ENCODE measurements around the gene VGLL4.

VGLL4 gene

DNA sequence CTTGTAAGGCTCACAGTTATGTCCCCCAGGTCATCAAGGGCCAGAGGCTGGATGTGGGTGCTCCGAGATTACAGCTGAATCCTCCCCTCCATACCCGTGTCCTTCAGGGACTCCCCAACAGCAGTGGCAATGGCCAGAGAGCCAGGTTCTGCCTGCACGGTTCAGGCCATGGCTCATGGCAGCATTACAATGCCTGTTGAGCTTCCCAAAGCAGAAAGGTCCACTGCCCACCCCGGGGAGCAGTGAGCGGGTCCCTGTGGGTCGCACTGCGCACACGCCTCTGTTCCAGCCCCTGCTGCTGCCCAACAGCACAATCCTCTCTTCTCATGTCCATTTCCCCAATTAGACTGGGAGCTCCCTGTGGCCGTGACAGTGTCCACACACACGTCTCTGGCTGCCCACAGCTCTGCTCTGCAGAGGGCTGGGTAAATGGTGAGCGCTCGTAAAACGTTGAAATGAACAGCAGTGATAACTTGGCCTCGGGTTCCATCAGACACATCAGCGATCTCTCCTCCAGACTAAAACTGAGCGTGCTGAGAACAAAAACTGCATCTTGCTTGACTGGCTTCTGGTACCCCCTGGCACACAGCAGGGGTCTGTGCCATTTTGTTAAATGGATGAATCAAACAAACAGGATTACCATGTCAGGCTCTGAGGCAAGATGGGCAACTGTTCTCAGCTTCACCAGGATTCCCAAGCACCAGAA lies 80.4 kb downstream of the VGLL4 start:
- DNase-seq = no peak

DNA sequence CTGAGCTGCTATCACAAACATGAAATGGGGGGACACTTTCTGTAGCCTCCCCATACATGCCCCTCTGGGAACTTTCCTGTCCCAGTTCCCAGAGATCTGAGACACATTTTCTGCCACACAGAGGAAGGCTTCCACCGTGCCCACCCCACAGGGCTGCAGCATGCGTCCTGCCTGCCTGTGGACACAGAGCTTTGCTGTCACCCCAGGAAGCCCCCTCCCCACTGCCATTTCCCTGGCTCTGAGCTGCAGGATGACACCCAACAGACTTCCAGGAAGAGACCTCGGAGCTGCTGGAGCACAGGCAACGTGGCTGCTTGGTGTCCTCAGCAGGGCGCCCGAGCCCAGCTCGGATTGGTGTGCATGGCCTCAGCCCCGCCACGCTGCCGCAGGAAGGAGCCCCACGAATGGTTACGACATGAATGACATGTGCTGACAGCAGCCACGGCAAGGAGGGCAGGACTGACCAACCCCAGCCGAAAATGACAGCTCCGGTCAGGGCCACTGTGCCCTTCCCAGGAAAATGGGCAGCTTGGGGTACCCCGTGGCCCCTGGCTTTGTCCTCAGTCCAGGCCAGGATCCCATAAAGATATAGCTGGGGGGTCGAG lies 81.3 kb downstream of the VGLL4 start:
- no peak for DNase-seq

DNA sequence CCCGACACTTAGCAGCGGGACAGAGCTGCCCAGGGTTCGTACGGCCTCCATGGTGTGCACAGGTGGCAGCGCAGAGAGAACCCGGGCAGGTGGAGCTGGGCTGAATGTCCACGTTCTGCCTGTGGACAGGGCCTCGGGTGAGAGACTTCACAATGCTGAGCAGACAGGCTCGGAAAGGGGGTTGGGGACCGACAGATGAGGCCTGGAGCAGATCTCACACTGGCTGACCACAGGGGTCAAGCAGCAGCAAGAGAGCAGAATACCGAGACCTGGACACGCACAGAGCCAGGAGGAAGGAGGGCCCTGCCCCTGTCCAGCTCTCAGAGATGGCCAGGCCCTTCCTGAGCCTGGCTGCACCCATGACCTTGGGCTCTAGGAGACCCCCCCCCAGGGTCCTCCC lies 83.0 kb downstream of the VGLL4 start:
- no peak for DNase-seq

DNA sequence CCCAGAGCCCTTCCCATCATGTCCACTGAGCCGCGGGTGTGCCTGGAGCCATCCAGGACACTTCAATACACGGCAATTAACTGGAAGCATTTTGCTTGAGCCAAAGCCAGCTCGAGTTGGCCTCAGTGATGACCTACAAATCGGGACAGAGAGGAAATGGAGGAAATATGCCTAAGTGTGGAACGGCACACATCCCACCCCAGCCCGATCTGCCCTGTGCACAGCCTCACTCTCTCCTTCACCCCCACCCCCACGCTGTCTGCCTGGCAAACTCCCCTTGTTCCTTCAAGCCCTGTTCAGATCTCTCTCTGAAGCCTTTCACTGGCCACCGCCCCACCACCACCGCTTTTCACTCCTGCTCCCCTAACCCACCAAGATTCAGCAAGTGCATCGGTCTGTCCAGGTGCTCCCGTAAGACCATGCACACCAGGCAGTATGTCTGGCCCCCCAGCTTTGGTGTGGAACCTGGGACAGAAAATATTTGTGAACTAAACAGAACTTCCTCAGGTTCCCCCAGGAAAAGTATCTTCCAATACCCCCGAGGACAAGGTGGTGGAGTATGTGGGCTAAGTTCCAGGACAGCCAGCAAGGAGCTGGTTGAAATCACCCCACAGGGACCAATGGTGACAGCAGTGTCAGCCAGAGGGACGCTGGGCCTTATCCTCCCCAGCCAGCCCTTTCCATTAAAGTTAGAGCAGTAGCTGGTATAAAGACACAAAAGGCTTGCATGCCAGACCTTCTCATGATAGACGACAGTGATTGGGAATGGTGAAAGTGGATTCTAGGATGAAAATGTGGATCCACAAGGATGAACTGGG lies 83.7 kb downstream of the VGLL4 start:
- DNase-seq = no peak

DNA sequence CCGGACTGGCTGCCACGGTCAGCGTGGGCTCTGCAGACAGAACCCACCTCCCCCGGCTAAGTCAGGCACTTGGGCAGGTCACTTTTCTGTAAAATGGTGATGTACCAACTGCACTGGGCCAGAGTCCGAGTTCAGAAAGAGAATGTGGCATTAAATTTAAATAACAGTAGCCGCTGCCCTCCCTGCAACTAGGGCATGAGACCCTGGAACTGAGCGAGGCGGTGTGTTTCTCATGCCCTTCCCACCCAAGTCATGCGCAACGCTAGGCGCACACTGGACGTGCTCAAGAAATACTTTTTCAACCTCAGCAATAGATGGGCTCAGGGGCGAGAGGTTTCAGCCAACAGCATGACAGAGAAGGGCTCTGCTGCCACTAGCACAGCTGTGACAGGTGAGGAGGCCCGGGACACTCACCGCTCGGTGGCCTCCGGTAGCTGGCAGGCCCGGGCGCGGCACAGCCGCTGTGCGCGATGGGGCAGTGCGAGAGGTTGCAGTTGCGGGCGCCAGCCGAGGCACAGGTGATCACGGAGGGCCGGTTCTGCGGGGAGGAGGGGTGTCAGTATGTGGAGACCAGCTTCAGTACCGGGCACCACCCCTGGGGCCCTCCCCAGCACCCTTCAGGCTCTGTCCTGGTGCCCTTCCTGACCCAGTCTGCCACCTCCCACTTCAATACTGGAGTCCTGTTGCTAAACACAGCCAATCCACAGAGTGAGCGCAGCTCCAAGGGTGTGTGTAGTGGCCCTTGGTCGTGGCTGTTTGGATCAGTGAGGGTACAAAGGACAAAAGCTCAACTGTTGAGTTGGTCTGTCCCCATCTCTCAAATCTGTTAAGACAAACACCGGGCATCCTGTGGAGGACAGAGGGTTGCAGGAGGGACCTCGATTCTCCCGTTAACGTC lies 84.5 kb downstream of the VGLL4 start:
- no peak for DNase-seq

DNA sequence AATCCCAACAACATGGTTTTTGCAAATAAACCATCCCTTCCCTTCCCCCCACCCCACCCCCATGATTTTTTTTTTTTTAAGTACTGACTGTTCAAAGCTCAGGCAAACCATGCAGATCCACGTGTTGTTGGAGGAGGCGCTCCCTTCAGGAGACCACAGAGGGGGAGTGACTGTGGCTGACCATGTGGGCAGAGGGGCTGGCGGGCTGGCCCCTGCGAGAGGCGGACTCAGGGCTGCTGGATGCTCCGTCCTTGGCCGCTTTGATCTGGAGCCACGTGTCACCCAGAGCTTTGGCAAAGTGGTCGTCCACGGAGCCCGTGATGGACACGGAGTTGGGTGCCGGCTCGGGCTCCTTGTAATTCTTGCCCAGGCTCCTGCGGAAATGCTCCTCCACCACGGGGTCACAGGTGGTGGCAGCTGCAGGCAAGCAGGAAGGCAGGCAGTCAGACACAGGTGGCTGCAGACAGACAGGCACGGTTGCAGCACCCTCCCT lies 85.3 kb downstream of the VGLL4 start:
- DNase-seq = no peak

DNA sequence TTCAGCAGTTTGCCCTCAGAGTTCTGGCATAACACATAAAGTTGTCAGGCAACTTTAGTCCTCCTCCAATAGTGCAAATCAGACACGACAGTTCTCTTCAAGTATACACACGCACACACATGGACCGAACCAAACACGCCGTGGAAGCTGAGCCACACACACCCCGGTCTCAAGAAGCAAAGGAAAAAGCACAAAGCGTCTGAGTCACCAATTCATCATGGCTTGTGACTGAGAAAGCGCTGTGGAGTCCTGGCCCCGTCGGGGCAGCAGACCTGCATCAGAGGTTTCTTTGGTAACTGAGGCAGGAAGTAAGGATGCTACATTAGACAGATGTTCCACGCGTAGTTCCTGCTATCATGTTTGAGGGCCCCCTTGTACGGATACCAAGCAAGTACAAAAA lies 85.7 kb downstream of the VGLL4 start:
- no peak for DNase-seq

DNA sequence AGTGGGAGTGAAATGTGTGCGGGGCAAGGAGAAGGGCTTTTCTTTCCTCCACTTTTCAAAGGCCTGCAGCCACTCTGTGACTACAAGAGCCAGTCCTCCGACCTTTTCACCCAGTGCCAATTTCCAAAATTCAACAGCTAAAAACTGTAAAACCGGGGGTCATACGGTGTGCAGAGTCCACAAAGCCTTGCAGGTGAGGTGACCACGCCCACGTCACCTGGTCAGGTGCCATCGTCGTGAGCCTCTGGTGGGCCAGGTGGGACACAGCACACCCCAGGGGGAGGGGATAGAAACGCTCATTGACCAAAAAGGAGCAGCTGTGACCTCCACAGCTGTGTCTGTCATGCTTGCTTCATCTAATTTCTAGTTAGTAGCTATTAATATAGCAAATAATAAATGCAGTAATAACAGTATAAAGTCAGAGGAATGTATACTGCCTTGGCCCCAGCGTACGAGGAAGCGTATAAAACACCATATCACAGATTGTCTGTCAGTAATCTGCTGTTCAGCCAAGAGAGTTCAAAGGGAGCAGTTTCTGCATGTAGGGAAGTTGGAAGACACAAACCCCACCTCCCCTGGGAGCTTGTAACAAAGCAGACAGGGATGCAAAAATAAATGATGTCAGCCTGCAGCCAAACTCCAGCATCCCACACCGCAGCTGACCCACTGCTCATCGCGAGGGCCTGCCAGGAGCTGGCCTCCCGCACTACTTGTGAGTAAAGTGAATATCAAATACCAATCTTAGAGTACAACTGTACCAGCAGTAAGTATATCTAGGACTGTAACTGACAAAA lies 86.7 kb downstream of the VGLL4 start:
- no peak for DNase-seq

DNA sequence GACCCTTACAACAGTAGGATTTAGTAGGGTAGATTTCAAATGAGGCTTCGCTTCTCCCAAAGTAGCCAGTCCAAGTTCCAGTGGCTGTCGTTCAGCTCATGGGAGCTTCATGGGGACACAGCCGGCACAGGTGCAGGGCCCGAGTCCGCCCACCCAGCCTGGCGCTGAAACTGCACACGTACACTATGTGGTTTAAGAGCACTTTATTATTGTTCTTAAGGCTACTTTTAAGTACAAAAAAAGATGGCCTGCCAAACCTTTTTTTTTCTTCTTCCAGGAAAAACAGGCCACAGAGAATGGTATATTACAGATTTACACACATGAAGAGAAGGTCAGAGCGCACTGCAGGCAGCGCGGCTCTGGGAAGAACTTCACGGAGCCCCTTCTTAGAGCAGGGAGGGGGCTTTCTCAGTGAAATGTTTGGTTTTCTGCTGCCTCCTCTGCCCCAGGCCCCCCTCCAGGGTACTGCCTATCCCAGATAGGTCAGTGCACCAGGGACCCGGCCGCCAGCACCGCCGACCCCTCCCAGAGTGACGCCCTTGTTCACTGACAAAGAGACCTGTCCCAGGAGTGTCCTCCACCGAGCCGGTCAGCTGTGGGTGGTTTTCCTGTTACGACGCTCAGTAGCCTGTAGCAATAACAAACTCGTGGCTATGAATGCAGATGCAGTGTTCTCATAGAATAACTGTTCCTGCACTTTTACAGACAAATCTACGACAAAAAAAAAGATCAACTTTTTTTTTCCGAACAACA lies 87.7 kb downstream of the VGLL4 start:
- no peak for DNase-seq

DNA sequence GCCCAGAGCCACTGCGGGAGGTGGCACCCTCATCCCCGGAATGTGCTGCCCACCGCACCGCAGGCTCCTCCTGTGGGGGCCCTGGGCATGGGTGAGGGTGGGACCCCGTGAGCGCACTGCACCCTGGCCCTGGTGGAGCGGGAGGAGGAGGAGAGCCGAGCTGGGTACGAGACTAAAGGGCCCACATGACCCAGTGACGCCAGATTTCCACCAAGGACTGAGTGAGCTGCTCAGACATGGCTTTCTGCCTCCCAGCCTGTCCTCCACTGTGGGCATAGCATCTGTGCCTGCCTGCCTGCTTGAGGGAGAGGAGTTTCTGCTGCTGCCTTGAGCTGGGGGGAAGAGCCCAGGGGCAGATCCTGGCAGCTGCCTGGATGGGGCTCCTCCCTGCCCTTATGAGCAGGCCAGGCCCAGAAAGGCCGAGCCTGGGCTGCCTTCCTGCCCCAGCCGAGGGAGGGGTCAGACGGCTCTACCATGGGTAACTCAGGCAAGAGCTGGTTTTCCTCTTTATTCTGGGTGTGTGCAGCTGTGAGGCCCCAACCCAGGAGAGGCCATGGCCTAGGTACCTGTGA lies 88.4 kb downstream of the VGLL4 start:
- no peak for DNase-seq

DNA sequence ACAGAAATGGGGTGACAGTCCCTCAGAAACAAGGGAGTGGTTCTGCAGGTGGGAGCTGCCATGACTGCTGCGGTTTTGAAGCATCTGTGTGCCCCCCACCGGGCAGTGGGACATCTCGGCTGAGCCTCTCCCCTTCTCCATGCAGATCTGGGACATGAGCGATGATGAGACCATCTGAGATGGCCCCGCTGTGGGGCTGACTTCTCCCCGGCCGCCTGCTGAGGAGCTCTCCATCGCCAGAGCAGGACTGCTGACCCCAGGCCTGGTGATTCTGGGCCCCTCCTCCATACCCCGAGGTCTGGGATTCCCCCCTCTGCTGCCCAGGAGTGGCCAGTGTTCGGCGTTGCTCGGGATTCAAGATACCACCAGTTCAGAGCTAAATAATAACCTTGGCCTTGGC lies 89.0 kb downstream of the VGLL4 start:
- DNase-seq = no peak

DNA sequence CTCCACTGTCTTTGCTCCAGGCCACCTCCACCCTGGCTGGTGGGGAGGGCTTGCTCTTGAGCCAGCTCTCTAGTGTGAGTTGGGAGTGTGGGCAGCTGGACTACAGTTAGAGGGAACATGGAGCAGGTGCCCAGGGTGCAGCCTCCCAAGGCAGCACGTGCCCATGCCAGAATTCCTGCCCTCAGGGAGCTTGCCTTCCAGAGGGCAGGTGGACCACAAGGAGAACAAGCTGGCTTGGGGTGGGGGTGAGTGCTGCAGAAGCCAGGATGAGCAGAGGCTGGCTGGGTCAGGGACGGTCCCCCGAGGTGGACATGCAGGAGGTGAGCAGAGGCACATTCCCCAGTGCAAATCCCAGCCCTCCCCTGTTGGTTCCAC lies 89.5 kb downstream of the VGLL4 start:
- DNase-seq = no peak

DNA sequence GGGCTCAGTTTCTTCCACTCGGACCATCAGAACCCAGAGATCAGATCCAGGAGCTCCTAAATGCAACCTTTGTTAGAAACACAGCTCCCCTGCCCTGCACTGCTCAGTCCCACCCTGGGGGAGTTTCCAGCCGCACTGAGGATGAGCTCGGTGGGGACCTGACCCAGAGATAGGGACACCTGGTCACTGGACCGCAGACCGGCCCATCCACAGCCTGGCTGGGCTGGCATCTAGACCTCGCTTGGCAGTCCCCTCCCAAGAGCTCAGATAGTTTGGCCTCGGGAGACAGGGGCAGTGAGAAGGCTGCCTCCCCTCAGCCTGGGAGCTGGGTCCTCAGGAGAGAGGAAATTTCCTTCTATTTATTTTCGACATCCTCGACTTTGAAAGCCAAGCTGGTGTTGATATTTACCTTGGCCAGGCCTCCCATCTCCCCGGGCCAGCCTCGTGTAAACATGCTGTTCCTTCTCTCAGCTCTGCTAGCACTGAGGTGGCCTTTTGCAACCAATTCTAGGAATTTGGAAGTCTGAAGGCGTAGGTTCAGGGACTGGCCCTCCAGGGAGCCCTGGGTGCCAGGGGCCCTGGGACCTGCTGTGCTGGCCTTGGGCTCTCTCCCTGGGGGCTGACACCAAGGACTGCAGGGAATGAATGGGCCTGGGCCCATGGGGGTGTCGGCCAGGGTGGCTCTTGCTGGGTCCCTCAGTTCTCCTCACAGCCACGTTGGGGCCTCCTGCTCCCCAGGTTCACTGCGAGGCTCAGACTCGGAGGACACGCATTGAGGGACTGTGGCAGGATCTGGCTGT lies 90.1 kb downstream of the VGLL4 start:
- no peak for DNase-seq

DNA sequence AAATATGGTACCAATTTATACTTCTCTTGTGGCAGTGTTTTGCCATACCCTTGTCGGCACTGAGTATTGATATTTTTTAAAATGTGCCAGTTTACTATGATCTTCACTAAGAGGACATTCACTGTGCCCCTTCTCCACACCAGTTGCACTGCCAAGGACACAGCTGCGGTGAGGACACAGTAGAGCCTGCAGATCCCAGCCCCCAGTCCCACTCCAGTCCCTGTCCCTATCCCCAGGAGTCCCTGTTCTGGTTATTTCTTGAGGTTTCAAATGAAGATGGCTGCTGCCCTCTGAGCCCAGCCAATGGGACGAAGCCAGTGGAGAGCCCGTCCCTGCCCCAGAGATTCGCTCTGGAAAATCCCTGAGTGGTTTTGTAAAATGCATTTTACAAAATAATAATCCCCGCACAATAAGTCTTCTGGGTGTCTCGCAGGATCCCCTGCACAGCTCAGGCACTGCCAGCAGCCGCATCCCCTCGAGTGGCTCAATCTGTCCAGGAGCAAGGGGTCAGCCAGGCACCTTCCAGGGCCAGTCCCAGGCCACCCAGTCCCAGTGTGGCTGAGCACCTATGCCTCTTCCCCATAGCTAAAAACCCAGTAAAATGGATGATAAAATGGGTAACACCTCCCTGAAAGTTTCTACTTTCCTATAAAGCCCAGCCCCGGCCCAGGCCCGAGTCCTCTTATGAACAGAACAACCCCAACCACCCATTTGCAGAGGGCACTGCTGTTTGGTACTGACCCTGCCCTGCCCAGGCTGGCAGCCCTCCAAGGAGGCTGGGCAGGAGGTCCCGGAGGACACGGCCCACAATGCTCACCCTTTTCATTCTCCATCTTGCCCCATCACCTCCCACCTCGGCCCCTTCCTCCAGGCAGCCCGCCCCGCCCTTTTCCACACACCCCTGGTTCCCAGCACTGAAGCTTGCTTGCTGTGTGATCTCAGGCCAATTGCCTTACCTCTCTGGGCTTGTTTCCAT lies 91.1 kb downstream of the VGLL4 start:
- DNase-seq = no peak

DNA sequence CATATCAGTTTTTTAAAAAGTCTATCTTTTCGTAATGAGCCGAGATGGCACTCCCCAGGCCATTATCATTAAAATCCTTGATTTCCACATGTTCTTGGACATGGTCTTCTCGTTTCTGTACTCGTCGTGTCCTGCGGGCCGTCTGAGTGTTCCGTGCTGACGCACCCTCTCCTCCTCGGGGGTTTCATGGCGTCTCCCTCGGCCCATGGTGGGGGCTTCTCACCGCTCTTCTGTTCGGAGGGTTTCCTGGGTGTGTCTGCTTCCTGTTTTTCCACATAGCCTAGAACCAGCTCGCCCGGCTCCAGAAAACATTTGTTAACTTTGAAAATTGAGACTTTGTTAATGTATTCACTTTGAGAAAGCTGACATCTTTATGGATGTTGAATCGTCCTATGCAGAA lies 92.7 kb downstream of the VGLL4 start:
- no peak for DNase-seq

DNA sequence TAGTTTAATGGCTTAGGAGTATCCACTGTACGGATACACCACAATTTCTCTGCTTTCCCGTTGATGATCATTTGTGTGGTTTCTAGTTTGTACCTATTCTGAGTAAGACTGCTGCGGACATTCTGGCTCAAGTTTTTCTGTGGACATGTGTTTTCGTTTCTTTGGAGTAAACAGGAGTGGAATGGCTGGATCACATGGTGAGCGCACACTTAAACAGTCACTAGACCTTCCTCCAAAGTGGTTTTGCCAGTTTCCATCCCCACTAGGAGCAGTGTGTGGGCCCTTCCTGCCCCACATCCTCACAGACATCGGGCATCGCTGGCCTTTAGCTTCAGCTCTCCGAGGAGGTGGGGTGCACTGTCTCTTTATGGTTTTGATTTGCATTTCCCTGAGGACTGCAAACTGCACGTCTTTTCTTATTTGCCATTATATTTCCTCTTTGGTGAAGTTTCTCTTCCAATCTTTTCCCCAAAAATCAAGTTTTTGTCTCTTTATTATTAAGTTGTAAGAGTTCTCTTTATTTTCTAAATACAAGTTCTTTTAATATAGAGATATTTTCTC lies 94.1 kb downstream of the VGLL4 start:
- no peak for DNase-seq

DNA sequence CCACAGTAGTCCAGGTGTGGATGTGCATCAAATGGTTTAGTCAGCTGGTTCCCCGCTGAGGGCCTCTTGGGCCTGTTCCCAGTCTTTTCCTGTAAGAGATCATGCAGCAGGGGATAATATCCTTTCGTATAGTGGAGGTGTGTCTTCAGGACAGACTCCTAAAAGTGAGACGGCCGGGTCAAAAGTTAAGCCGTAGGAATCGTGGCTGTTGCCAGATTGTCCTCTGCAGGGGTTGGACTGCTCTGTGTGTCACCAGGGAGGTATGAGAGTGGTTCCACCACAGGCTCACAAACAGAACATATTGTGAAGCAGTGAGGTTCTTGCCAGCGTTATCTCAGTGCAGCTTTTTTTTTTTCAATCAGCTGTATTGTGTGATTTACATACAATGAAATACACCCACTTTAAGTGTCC lies 95.0 kb downstream of the VGLL4 start:
- no peak for DNase-seq

DNA sequence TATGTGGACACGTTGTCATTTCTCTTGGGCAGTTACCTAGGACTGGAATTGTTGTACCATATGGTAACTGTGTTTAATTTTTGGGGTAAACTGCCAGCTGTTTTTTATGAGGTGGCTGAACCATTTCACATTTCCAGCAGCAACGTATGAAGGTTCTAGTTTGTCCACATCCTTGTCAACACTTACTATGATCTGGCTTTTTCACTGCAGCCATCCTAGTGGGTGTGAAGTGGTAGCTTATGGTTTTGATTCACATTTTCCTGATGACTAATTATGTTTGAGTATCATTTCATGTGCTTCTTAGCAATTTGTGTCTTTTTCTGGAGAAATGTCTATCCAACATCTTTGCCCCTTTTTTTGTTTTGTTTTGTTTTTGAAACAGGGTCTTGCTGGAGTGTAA lies 96.2 kb downstream of the VGLL4 start:
- DNase-seq = no peak
